ENCODE data around the gene VDR. TPM values are rescaled to one million over a fixed set of nuclear protein-coding genes. Genes with fewer than 3 reads are reported as not detected.

VDR gene
- polyA plus RNA-seq, 1 donor from 2014 or later: not detected

DNA sequence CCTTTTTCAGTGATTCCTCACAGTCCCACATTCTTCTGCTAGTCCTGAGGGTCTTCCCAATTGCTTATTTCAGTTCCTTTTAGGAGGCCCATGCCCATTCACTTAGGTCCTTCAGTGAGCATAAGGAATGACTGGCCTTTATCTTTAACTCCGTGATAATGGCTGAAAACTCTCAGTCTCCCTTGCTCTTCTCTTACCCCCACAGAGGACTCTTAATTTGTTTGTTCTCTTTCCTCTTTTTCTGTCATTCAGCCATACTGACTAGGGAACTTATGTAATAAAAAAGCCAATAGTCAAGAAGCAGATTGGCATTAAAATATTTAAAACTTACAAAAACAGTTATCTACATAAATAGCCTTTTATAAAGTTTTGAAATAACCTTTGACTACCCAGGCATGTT lies 17.1 kb upstream of the VDR start:
- TF ChIP-seq, protein P1, sequence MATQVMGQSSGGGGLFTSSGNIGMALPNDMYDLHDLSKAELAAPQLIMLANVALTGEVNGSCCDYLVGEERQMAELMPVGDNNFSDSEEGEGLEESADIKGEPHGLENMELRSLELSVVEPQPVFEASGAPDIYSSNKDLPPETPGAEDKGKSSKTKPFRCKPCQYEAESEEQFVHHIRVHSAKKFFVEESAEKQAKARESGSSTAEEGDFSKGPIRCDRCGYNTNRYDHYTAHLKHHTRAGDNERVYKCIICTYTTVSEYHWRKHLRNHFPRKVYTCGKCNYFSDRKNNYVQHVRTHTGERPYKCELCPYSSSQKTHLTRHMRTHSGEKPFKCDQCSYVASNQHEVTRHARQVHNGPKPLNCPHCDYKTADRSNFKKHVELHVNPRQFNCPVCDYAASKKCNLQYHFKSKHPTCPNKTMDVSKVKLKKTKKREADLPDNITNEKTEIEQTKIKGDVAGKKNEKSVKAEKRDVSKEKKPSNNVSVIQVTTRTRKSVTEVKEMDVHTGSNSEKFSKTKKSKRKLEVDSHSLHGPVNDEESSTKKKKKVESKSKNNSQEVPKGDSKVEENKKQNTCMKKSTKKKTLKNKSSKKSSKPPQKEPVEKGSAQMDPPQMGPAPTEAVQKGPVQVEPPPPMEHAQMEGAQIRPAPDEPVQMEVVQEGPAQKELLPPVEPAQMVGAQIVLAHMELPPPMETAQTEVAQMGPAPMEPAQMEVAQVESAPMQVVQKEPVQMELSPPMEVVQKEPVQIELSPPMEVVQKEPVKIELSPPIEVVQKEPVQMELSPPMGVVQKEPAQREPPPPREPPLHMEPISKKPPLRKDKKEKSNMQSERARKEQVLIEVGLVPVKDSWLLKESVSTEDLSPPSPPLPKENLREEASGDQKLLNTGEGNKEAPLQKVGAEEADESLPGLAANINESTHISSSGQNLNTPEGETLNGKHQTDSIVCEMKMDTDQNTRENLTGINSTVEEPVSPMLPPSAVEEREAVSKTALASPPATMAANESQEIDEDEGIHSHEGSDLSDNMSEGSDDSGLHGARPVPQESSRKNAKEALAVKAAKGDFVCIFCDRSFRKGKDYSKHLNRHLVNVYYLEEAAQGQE (IDR thresholded peaks at IDR 0.05; ENCODE audit: borderline replicate concordance): no peak
- TF ChIP-seq EP300 (conservative IDR thresholded peaks at IDR 0.05; ENCODE audit: poor library complexity, severe bottlenecking): no peak
- TF ChIP-seq EZH2 (IDR thresholded peaks at IDR 0.05; ENCODE audit: borderline replicate concordance, insufficient read depth, low read length, poor library complexity, severe bottlenecking): no peak
- TF ChIP-seq SMC3 (conservative IDR thresholded peaks at IDR 0.05; ENCODE audit: poor library complexity): no peak
- no peak for TF ChIP-seq TAF1 (IDR thresholded peaks at IDR 0.05; ENCODE audit: low read depth)
- no peak for TF ChIP-seq RAD21 (conservative IDR thresholded peaks at IDR 0.05)
- TF ChIP-seq MXI1 (conservative IDR thresholded peaks at IDR 0.05; ENCODE audit: poor library complexity, severe bottlenecking): no peak
- no peak for TF ChIP-seq POLR2AphosphoS5 (IDR thresholded peaks at IDR 0.05)
- TF ChIP-seq, protein P2, sequence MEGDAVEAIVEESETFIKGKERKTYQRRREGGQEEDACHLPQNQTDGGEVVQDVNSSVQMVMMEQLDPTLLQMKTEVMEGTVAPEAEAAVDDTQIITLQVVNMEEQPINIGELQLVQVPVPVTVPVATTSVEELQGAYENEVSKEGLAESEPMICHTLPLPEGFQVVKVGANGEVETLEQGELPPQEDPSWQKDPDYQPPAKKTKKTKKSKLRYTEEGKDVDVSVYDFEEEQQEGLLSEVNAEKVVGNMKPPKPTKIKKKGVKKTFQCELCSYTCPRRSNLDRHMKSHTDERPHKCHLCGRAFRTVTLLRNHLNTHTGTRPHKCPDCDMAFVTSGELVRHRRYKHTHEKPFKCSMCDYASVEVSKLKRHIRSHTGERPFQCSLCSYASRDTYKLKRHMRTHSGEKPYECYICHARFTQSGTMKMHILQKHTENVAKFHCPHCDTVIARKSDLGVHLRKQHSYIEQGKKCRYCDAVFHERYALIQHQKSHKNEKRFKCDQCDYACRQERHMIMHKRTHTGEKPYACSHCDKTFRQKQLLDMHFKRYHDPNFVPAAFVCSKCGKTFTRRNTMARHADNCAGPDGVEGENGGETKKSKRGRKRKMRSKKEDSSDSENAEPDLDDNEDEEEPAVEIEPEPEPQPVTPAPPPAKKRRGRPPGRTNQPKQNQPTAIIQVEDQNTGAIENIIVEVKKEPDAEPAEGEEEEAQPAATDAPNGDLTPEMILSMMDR (IDR thresholded peaks at IDR 0.05; ENCODE audit: poor library complexity, severe bottlenecking): no peak
- Histone ChIP-seq H2AFZ (ENCODE audit: low read depth, low read length) (no peak overlapping the region), H3K9me3 (ENCODE audit: low read length) (no peaks in the 10 kb centered on the region)

DNA sequence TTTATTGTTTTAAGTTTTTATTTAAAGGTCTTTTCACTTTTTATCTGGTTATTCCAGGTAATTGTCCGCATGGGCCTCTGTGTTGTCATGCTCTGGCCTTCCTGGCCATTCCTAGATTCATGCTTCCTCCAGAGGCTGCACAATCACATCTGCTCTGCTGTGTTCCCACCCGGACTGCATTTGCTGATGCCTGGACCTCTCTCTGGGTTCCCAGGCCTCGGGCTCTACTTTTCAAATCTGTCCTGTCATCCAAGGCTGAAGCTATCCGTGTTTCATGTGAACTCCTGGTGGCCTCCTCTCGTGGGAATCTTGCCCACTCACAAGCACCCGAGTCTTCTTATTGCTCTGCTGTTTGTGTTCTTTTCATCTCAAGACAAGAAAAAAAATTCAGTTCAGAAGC lies 16.1 kb upstream of the VDR start:
- no peaks in the 10 kb centered on the region for H3K9me3 ChIP-seq (ENCODE audit: low read length)
- H2AFZ ChIP-seq (ENCODE audit: low read depth, low read length): no peak overlapping the region
- TF ChIP-seq POLR2AphosphoS5 (IDR thresholded peaks at IDR 0.05) (no peak), EP300 (conservative IDR thresholded peaks at IDR 0.05; ENCODE audit: poor library complexity, severe bottlenecking) (no peak), TAF1 (IDR thresholded peaks at IDR 0.05; ENCODE audit: low read depth) (no peak), SMC3 (conservative IDR thresholded peaks at IDR 0.05; ENCODE audit: poor library complexity) (no peak), RAD21 (conservative IDR thresholded peaks at IDR 0.05) (no peak), MXI1 (conservative IDR thresholded peaks at IDR 0.05; ENCODE audit: poor library complexity, severe bottlenecking) (no peak), EZH2 (IDR thresholded peaks at IDR 0.05; ENCODE audit: borderline replicate concordance, insufficient read depth, low read length, poor library complexity, severe bottlenecking) (no peak)
- TF ChIP-seq, protein P2 (IDR thresholded peaks at IDR 0.05; ENCODE audit: poor library complexity, severe bottlenecking): no peak
- TF ChIP-seq, protein P1 (IDR thresholded peaks at IDR 0.05; ENCODE audit: borderline replicate concordance): no peak
- H4K20me1 ChIP-seq (ENCODE audit: insufficient read depth): no peaks in the 10 kb centered on the region
- no peak overlapping the region for H3K9ac ChIP-seq (ENCODE audit: low read length)
- H3K27me3 ChIP-seq (ENCODE audit: insufficient read depth, low read depth, low read length): no peaks in the 10 kb centered on the region
- no peak overlapping the region for H3K4me2 ChIP-seq (ENCODE audit: low read length)
- no peaks in the 10 kb centered on the region for H3F3A ChIP-seq (ENCODE audit: insufficient read depth, low read length, poor library complexity, severe bottlenecking)
- H3K27ac ChIP-seq (ENCODE audit: low read length): no peak overlapping the region
- H3K36me3 ChIP-seq (ENCODE audit: insufficient read depth, low read length): no peaks in the 10 kb centered on the region
- no peaks in the 10 kb centered on the region for H3K79me2 ChIP-seq (replicated peaks; ENCODE audit: insufficient read depth, low read length)
- H3K9me2 ChIP-seq (ENCODE audit: insufficient read depth, low read length): no peaks in the 10 kb centered on the region
- H3K4me3 ChIP-seq (ENCODE audit: low read length): no peak overlapping the region

More for the DNA sequence above, 17.1 kb upstream of the VDR start:
- Histone ChIP-seq H3K9ac (ENCODE audit: low read length) (no peak overlapping the region), H3K36me3 (ENCODE audit: insufficient read depth, low read length) (no peaks in the 10 kb centered on the region), H4K20me1 (ENCODE audit: insufficient read depth) (no peaks in the 10 kb centered on the region), H3K4me2 (ENCODE audit: low read length) (no peak overlapping the region), H3K9me2 (ENCODE audit: insufficient read depth, low read length) (no peaks in the 10 kb centered on the region), H3K79me2 (replicated peaks; ENCODE audit: insufficient read depth, low read length) (no peaks in the 10 kb centered on the region), H3F3A (ENCODE audit: insufficient read depth, low read length, poor library complexity, severe bottlenecking) (no peaks in the 10 kb centered on the region), H3K27ac (ENCODE audit: low read length) (no peak overlapping the region), H3K4me3 (ENCODE audit: low read length) (no peak overlapping the region), H3K27me3 (ENCODE audit: insufficient read depth, low read depth, low read length) (no peaks in the 10 kb centered on the region)
